Erythroblast (primary cell): Measurements from ENCODE around the gene ZNF516.

ENCODE experiments used
- GATA1 ChIP-seq: IDR thresholded peaks from 2 replicates; pipeline ENCODE4 v1.6.1; 2011; ENCODE audit warnings: low read depth, mild to moderate bottlenecking, control low read depth, low read length, moderate library complexity
- POLR2A ChIP-seq: IDR thresholded peaks from 2 replicates; pipeline ENCODE4 v1.6.1; 2011; ENCODE audit warnings: mild to moderate bottlenecking, low read length

- TF ChIP-seq POLR2A (no peak), GATA1 (no peak)
Measured at GRCh38 chr18:76467371-76468190, 27.5 kb downstream of the ZNF516 start.
